K562 (cell line): ENCODE results near the gene STX11. TPM values are rescaled to one million over a fixed set of nuclear protein-coding genes. Genes with fewer than 3 reads are reported as not detected.

ENCODE experiments used
- ATAC-seq: fragments of 200-7000 bp; cut with Tn5 transposase; 3 replicates; pipeline ENCODE4 v1.9.1; 2020; ENCODE audit warnings: moderate library complexity
- BruUV-seq: library from RNA; stranded (reverse); fragments of 400-500 nt; replicated peaks from 2 replicates; lab custom pipeline; 2021; lab: Mats Ljungman, UMichigan
- CTCF ChIA-PET: fragments of 300-600 bp; formaldehyde crosslinking; extraction: SDS; loops from one replicate; lab custom pipeline; 2021; ENCODE audit warnings: low intra/inter-chr PET ratio; lab: Yijun Ruan, JAX
- POLR2A ChIA-PET: fragments of 300-600, 350-650 bp; sonication (Branson Sonifier 250); formaldehyde crosslinking; extraction: SDS; loops from one replicate; lab custom pipeline; 2021; ENCODE audit warnings: antibody characterized with exemption, inconsistent platforms; lab: Yijun Ruan, JAX
- DNase-seq, 4 experiments: peaks; one replicate each; pipeline versions ENCODE4 v3.0.0 to v3.0.0-alpha.2; 2011 to 2018; ENCODE audit warnings: low spot score in 3 of 4, mixed read lengths in 3 of 4; ENCODE audit errors: extremely low read depth in 1 of 4
- FAIRE-seq: peaks from 2 replicates; lab custom pipeline; 2011; peaks lifted over from hg19 to GRCh38; lab: Jason Lieb, UNC
- H2AFZ ChIP-seq: 2 replicates; pipeline ENCODE4 v1.6.0; 2011; ENCODE audit warnings: low read depth, low read length, control low read depth, inconsistent platforms
- H3K27ac ChIP-seq: fragments of 200-600 bp; 3 replicates; pipeline ENCODE4 v1.8.0; 2011; ENCODE audit warnings: low read depth, mild to moderate bottlenecking, control low read depth, inconsistent platforms, low read length, moderate library complexity, mixed read lengths; ENCODE audit errors: extremely low read depth
- H3K27me3 ChIP-seq, 2 experiments: fragments of 300-600 bp in 1 of 2; 2 replicates in 1 of 2; 3 replicates in 1 of 2; pipeline versions ENCODE4 v1.6.0 to v1.8.0; 2011; ENCODE audit warnings: inconsistent platforms in 2 of 2, low read length in 2 of 2, mild to moderate bottlenecking in 1 of 2, mixed read lengths in 1 of 2, moderate library complexity in 1 of 2; ENCODE audit not compliant: control insufficient read depth in 2 of 2, insufficient read depth in 2 of 2
- H3K36me3 ChIP-seq: fragments of 300-600 bp; 3 replicates; pipeline ENCODE4 v1.8.0; 2011; ENCODE audit warnings: mild to moderate bottlenecking, low read length, inconsistent platforms; ENCODE audit not compliant: control insufficient read depth, insufficient read depth
- H3K4me1 ChIP-seq, 2 experiments: fragments of 200-600 bp in 1 of 2; replicated peaks in 1 of 2; 2 replicates in 1 of 2; 3 replicates in 1 of 2; pipeline versions ENCODE4 v1.5.1 to v1.8.0; 2011; ENCODE audit warnings: inconsistent platforms in 2 of 2, low read length in 2 of 2, mild to moderate bottlenecking in 1 of 2, mixed read lengths in 1 of 2, moderate library complexity in 1 of 2; ENCODE audit not compliant: control insufficient read depth in 2 of 2, insufficient read depth in 2 of 2
- H3K4me2 ChIP-seq: 2 replicates; pipeline ENCODE4 v1.6.1; 2011; ENCODE audit warnings: low read length, control low read depth, inconsistent platforms, mixed read lengths; ENCODE audit not compliant: insufficient read depth
- H3K4me3 ChIP-seq: fragments of 200-600 bp; sonication (generic), shearing (Covaris generic); 2 replicates; pipeline ENCODE4 v1.5.1; 2016; ENCODE audit warnings: control low read depth, inconsistent platforms
- H3K79me2 ChIP-seq: fragments of 200-600 bp; 3 replicates; pipeline ENCODE4 v1.8.0; 2011; ENCODE audit warnings: low read length, inconsistent platforms; ENCODE audit not compliant: control insufficient read depth, insufficient read depth
- H3K9ac ChIP-seq, 2 experiments: 2 replicates each; pipeline versions ENCODE4 v1.6.0 to v1.6.1; 2011; ENCODE audit warnings: low read depth in 2 of 2, low read length in 2 of 2, control low read depth in 1 of 2, inconsistent platforms in 1 of 2, mild to moderate bottlenecking in 1 of 2, mixed read lengths in 1 of 2; ENCODE audit not compliant: insufficient read depth in 1 of 2
- H3K9me1 ChIP-seq: one replicate; pipeline ENCODE4 v1.6.0; 2011; ENCODE audit warnings: inconsistent platforms, mild to moderate bottlenecking, low read length, moderate library complexity; ENCODE audit not compliant: control insufficient read depth, insufficient read depth
- H3K9me3 ChIP-seq: replicated peaks from 2 replicates; pipeline ENCODE4 v1.5.1; 2011; ENCODE audit warnings: low read depth, low read length, inconsistent platforms; ENCODE audit not compliant: control insufficient read depth, insufficient read depth
- H4K20me1 ChIP-seq: replicated peaks from 2 replicates; pipeline ENCODE4 v1.6.1; 2011; ENCODE audit warnings: low read length, inconsistent platforms, mixed read lengths; ENCODE audit not compliant: control insufficient read depth, insufficient read depth
- FOXK2 ChIP-seq, 2 experiments: fragments of 450-650 bp; IDR thresholded peaks in 1 of 2; conservative IDR thresholded peaks in 1 of 2; 2 replicates each; pipeline ENCODE4 v1.6.1; 2016; ENCODE audit warnings: low read depth in 2 of 2, mild to moderate bottlenecking in 1 of 2
- HDAC3 ChIP-seq: fragments of 450-650 bp; IDR thresholded peaks from 2 replicates; pipeline ENCODE4 v1.6.1; 2018; ENCODE audit warnings: borderline replicate concordance, mild to moderate bottlenecking, moderate library complexity; ENCODE audit not compliant: partially characterized antibody
- HEY1 ChIP-seq: fragments of 250-450 bp; sonication (Bioruptor Pico); IDR thresholded peaks from 2 replicates; pipeline ENCODE4 v1.5.0; 2020; ENCODE audit warnings: mild to moderate bottlenecking, moderate library complexity, borderline replicate concordance
- KLF10 ChIP-seq: fragments of 250-450 bp; sonication (Bioruptor Pico); IDR thresholded peaks from 2 replicates; pipeline ENCODE4 v1.6.1; 2021; ENCODE audit warnings: matching md5 sums
- MECOM ChIP-seq: fragments of 250-450 bp; sonication (Bioruptor Pico); IDR thresholded peaks from 2 replicates; pipeline ENCODE4 v1.8.0; 2022; ENCODE audit warnings: inconsistent platforms
- NFXL1 ChIP-seq: fragments of 450-650 bp; formaldehyde crosslinking; IDR thresholded peaks from 2 replicates; pipeline ENCODE4 v1.4.0; 2021; ENCODE audit warnings: mild to moderate bottlenecking
- PHB2 ChIP-seq: fragments of 450-650 bp; IDR thresholded peaks from 2 replicates; pipeline ENCODE4 v1.6.1; 2017; ENCODE audit warnings: low read depth
- RAD21 ChIP-seq, 2 experiments: fragments of 250-450 bp in 1 of 2; fragments of 450-650 bp in 1 of 2; sonication (Bioruptor Pico) in 1 of 2; formaldehyde crosslinking in 1 of 2; IDR thresholded peaks in 1 of 2; conservative IDR thresholded peaks in 1 of 2; 2 replicates each; pipeline versions ENCODE4 v1.4.0 to v1.8.0; 2020 to 2022; ENCODE audit warnings: mild to moderate bottlenecking in 2 of 2, moderate library complexity in 1 of 2
- ZNF175 ChIP-seq: fragments of 200-800 bp; sonication (Bioruptor generic); IDR thresholded peaks from 2 replicates; pipeline ENCODE4 v1.6.1; 2016; ENCODE audit warnings: low read depth, mild to moderate bottlenecking, missing genetic modification characterization, missing compliant biosample characterization
- ZNF592 ChIP-seq: fragments of 450-650 bp; IDR thresholded peaks from 2 replicates; pipeline ENCODE4 v1.6.1; 2017; ENCODE audit warnings: antibody characterized with exemption, mild to moderate bottlenecking
- WGBS: fragments of 100-300 bp; shearing (Covaris generic); methylation state at CpG from one replicate; pipeline ENCODE4 v1.1.6; 2016; ENCODE audit warnings: low coverage, mixed read lengths; ENCODE audit not compliant: insufficient coverage; ENCODE audit errors: missing lambda C conversion rate; 5-methylcytosine and 5-hydroxymethylcytosine counted together
- in situ Hi-C: fragments of 300-500 bp; cut with MboI; formaldehyde crosslinking; loops from 4 replicates; pipeline ENCODE4 v1.15.0; 2018; ENCODE audit warnings: inconsistent platforms, mixed read lengths
- intact Hi-C: fragments of 100-400 bp; cut with micrococcal nuclease; formaldehyde crosslinking; loops from 2 replicates; pipeline ENCODE4 v1.14.2; 2022
- polyA plus RNA-seq, 8 experiments: library from polyadenylated mRNA; depleted of rRNA in 4 of 8; stranded (reverse) in 5 of 8; unstranded in 3 of 8; fragments of >200 nt; fragmentation: Nextera tagmentation in 2 of 8; fragmentation: Illumina TruSeq in 1 of 8; extraction: Ambion mirVana in 2 of 8; extraction: Trizol in 1 of 8; gene quantifications; 2 replicates each; pipeline versions ENCODE4 v1.2.1 to v1.2.3, GENCODE V29; 2011 to 2014; ENCODE audit warnings: inconsistent platforms in 1 of 8, missing spikeins in 1 of 8
- total RNA-seq, 7 experiments: library from RNA; depleted of rRNA in 6 of 7; stranded (reverse); fragments of >200 nt in 6 of 7; fragmentation: Illumina TruSeq in 2 of 7; extraction: Trizol in 2 of 7; gene quantifications; 2 replicates each; pipeline versions ENCODE4 v1.2.1 to v1.2.3, GENCODE V29; 2011 to 2021; ENCODE audit warnings: low replicate concordance in 1 of 7
- TF ChIP-seq, protein P1 (sequence below), 2 experiments: fragments of 450-650 bp; conservative IDR thresholded peaks; 2 replicates each; pipeline ENCODE4 v1.6.1; 2017; ENCODE audit warnings: mild to moderate bottlenecking in 2 of 2, moderate library complexity in 2 of 2
- TF ChIP-seq, protein P2 (sequence below): fragments of 450-650 bp; IDR thresholded peaks from 2 replicates; pipeline ENCODE4 v1.7.1; 2018; ENCODE audit warnings: mild to moderate bottlenecking, low read depth; ENCODE audit not compliant: partially characterized antibody

The STX11 gene
- total and polyA plus RNA-seq, 9 of the 15 experiments (the other 6 are each of a cell fraction or from before 2014, with no cell fraction given): 0.06 to 0.73 (median 0.40) TPM

DNA sequence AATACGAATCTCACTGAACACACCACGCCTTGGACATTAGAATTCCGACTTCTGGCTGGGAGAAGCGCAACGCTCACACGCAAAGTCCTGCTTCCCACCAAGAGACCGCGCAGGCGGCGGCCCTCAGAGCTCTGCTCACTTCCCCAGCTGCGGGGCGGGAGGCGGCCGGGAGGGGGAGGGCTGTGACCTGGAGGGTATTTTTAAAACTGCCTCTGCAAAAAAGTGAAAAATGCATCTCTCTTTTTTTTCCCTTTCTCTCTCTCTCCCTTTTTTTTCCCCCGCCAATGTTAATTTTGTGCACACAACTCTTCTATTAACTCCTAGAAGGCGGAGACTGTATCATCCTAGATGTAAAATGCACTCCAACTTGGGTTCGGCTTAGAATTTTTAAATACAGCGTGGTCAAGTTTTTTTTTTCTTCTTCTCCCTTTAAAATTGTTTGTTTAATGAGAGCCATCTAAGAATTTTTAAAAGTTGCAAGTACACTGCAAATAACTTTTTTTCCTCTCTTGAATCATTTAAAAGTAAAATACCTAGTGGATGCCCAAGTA is 66.4 kb downstream of the STX11 start:
- in situ Hi-C loops: loop anchor here (5.0 kb wide), 2 partner anchors 119 to 204 kb away; partner anchors contain the start of gene SF3B5
- peak; percentile 80 for ATAC-seq
- peak overlapping the region; percentile 90 for H3K27ac ChIP-seq
- TF ChIP-seq ZNF592: 0 out of 2 replicates have a peak, but pooled peaks have one; percentile 4
- TF ChIP-seq, protein P1, sequence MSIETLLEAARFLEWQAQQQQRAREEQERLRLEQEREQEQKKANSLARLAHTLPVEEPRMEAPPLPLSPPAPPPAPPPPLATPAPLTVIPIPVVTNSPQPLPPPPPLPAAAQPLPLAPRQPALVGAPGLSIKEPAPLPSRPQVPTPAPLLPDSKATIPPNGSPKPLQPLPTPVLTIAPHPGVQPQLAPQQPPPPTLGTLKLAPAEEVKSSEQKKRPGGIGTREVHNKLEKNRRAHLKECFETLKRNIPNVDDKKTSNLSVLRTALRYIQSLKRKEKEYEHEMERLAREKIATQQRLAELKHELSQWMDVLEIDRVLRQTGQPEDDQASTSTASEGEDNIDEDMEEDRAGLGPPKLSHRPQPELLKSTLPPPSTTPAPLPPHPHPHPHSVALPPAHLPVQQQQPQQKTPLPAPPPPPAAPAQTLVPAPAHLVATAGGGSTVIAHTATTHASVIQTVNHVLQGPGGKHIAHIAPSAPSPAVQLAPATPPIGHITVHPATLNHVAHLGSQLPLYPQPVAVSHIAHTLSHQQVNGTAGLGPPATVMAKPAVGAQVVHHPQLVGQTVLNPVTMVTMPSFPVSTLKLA (conservative IDR thresholded peaks at IDR 0.05): peak in 1 of 2 experiments; percentile 3; a peak in 2 of 4 replicates
- TF ChIP-seq NFXL1: no peak
- TF ChIP-seq HDAC3: no peak
- TF ChIP-seq FOXK2 (conservative IDR thresholded peaks at IDR 0.05 in 1 of 2, IDR thresholded peaks at IDR 0.05 in 1 of 2; ENCODE audit: low read depth in 2 of 2): no peak
- TF ChIP-seq RAD21 (CRISPR knock-in tag; conservative IDR thresholded peaks at IDR 0.05 in 1 of 2, IDR thresholded peaks at IDR 0.05 in 1 of 2): no peak
- no peak for TF ChIP-seq KLF10 (CRISPR knock-in tag)
- TF ChIP-seq MECOM (CRISPR knock-in tag): no peak
- TF ChIP-seq HEY1 (CRISPR knock-in tag): no peak
- TF ChIP-seq PHB2: no peak
- no peak for TF ChIP-seq ZNF175 (CRISPR knock-in tag)
- TF ChIP-seq, protein P2, sequence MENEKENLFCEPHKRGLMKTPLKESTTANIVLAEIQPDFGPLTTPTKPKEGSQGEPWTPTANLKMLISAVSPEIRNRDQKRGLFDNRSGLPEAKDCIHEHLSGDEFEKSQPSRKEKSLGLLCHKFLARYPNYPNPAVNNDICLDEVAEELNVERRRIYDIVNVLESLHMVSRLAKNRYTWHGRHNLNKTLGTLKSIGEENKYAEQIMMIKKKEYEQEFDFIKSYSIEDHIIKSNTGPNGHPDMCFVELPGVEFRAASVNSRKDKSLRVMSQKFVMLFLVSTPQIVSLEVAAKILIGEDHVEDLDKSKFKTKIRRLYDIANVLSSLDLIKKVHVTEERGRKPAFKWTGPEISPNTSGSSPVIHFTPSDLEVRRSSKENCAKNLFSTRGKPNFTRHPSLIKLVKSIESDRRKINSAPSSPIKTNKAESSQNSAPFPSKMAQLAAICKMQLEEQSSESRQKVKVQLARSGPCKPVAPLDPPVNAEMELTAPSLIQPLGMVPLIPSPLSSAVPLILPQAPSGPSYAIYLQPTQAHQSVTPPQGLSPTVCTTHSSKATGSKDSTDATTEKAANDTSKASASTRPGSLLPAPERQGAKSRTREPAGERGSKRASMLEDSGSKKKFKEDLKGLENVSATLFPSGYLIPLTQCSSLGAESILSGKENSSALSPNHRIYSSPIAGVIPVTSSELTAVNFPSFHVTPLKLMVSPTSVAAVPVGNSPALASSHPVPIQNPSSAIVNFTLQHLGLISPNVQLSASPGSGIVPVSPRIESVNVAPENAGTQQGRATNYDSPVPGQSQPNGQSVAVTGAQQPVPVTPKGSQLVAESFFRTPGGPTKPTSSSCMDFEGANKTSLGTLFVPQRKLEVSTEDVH: no peak

More for the DNA sequence above, 66.4 kb downstream of the STX11 start:
- Histone ChIP-seq H3K9ac (peak overlapping the region; percentile 85 to 94), H2AFZ (peak overlapping the region; percentile 97), H3K27me3 (no peaks in the 10 kb centered on the region), H3K79me2 (no peaks in the 10 kb centered on the region), H3K4me2 (peak overlapping the region; percentile 98), H3K9me1 (no peaks in the 10 kb centered on the region), H3K9me3 (no peaks in the 10 kb centered on the region; the same call in 1 of the 2 replicates), H3K36me3 (no peaks in the 10 kb centered on the region), H4K20me1 (no peaks in the 10 kb centered on the region), H3K4me3 (peak overlapping the region; percentile 75), H3K4me1 (peaks cover 14% of the 10 kb centered on the region in 2 experiments)
- 13% methylated on average over 17 of the region's 18 CpGs for WGBS
- peak; percentile 40 for FAIRE-seq
- DNase-seq: peak in 3 of 4 experiments; percentile 78 to 82 (median 79)
- BruUV-seq: no TSS peak
- ChIA-PET POLR2A (interaction anchor here (0.6 to 1.4 kb wide), 6 partner anchors 15 to 766 kb away, joined by 3 to 7 read pairs (median 3); partner anchors contain the start of genes PEX3 and SF3B5), CTCF (interaction anchor here (0.8 to 1.6 kb wide), 3 partner anchors 111 to 279 kb away, joined by 3 to 13 read pairs (median 5); no protein-coding TSS in a partner anchor)
- intact Hi-C loops: loop anchor here (1.0 to 5.0 kb wide), 4 partner anchors 64 to 639 kb away; partner anchors contain the start of gene STX11
